Smooth muscle cell (in vitro differentiated cells): ENCODE results near the gene FCHO2. TPM values are rescaled to one million over a fixed set of nuclear protein-coding genes. Genes with fewer than 3 reads are reported as not detected.

Experiments
- DNase-seq: peaks from one replicate; lab custom pipeline; 2025; ENCODE audit not compliant: unreplicated experiment; lab: John Stamatoyannopoulos, UW
- H2AFZ ChIP-seq: fragments of 200-600 bp; sonication (generic); 2 replicates; pipeline ENCODE4 v1.6.0; 2016; ENCODE audit warnings: antibody characterized with exemption, low read depth, mild to moderate bottlenecking
- H3F3A ChIP-seq: fragments of 200-600 bp; sonication (generic); 2 replicates; pipeline ENCODE4 v1.6.0; 2017; ENCODE audit warnings: antibody characterized with exemption, low read depth
- H3K27ac ChIP-seq: fragments of 200-600 bp; sonication (generic); 2 replicates; pipeline ENCODE4 v1.5.1; 2016; ENCODE audit warnings: low read depth, mild to moderate bottlenecking
- H3K27me3 ChIP-seq: fragments of 200-600 bp; sonication (generic); 2 replicates; pipeline ENCODE4 v1.6.1; 2016; ENCODE audit warnings: low read depth, mild to moderate bottlenecking
- H3K36me3 ChIP-seq: fragments of 200-600 bp; sonication (generic); 2 replicates; pipeline ENCODE4 v1.5.1; 2016; ENCODE audit warnings: low read depth
- H3K4me1 ChIP-seq: fragments of 200-600 bp; sonication (generic); 2 replicates; pipeline ENCODE4 v1.5.1; 2016; ENCODE audit warnings: low read depth
- H3K4me2 ChIP-seq: fragments of 200-600 bp; sonication (generic); 2 replicates; pipeline ENCODE4 v1.6.0; 2016; ENCODE audit warnings: mild to moderate bottlenecking
- H3K4me3 ChIP-seq: fragments of 200-600 bp; sonication (generic); 2 replicates; pipeline ENCODE4 v1.5.1; 2016; ENCODE audit warnings: mild to moderate bottlenecking
- H3K79me2 ChIP-seq: fragments of 200-600 bp; sonication (generic); 2 replicates; pipeline ENCODE4 v1.6.0; 2016; ENCODE audit warnings: low read depth, mild to moderate bottlenecking
- H3K9ac ChIP-seq: fragments of 200-600 bp; sonication (generic); 2 replicates; pipeline ENCODE4 v1.6.0; 2016; ENCODE audit warnings: low read depth
- H3K9me3 ChIP-seq: fragments of 200-600 bp; sonication (generic); replicated peaks from 2 replicates; pipeline ENCODE4 v1.5.1; 2016; ENCODE audit warnings: low read depth
- H4K20me1 ChIP-seq: fragments of 200-600 bp; sonication (generic); 2 replicates; pipeline ENCODE4 v1.6.0; 2016; ENCODE audit warnings: low read depth
- WGBS: methylation state at CpG from one replicate; pipeline ENCODE4 v1.1.7; 2016; ENCODE audit warnings: low lambda C conversion rate; 5-methylcytosine and 5-hydroxymethylcytosine counted together
- polyA plus RNA-seq: library from polyadenylated mRNA; unstranded; fragments of >200 nt; fragmentation: Nextera tagmentation; extraction: Ambion mirVana; gene quantifications from 2 replicates; pipeline ENCODE4 v1.2.1, GENCODE V29; 2016
- total RNA-seq: library from RNA; depleted of rRNA; stranded (reverse); fragments of >200 nt; gene quantifications from 2 replicates; pipeline ENCODE4 v1.2.3, GENCODE V29; 2014
- TF ChIP-seq, protein P1 (sequence below): fragments of 200-600 bp; sonication (generic); IDR thresholded peaks from 2 replicates; pipeline ENCODE4 v1.5.1; 2017; ENCODE audit warnings: borderline replicate concordance, mild to moderate bottlenecking, antibody characterized with exemption; ENCODE audit not compliant: insufficient read depth, poor library complexity, severe bottlenecking

The FCHO2 gene
- total and polyA plus RNA-seq, 2 experiments from 2014 or later, result 4.9 to 27.8 TPM

DNA sequence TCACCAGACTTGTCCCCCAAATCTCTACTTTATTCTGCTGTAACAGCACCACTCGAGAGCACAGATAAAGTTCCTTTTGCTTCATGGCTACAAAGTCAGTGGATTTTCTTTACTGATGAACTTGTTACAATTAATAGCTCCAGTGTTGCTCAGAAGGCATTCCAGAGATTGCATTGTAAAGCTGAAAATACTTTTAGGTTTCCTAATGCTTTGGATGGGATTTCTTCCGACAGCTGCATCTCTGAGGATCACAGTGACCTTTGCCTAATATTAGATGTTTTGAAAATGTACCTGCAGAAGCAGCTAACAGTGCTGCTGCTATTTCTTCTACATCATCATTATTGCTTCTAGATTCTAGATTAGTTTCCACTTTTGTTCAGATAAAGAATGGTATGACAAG is 105.8 kb downstream of the FCHO2 start:
- Histone ChIP-seq H3K9ac (no peak overlapping the region), H3K9me3 (no peaks in the 10 kb centered on the region), H2AFZ (no peak overlapping the region), H3K4me1 (no peaks in the 10 kb centered on the region), H3K4me3 (no peak overlapping the region), H3F3A (no peaks in the 10 kb centered on the region), H3K36me3 (no peaks in the 10 kb centered on the region), H4K20me1 (peaks cover 4% of the 10 kb centered on the region), H3K27ac (no peak overlapping the region), H3K79me2 (no peaks in the 10 kb centered on the region), H3K27me3 (no peaks in the 10 kb centered on the region), H3K4me2 (no peak overlapping the region)
- 36% methylated on average over 2 of the region's 2 CpGs for WGBS
- no peak for DNase-seq
- TF ChIP-seq, protein P1, sequence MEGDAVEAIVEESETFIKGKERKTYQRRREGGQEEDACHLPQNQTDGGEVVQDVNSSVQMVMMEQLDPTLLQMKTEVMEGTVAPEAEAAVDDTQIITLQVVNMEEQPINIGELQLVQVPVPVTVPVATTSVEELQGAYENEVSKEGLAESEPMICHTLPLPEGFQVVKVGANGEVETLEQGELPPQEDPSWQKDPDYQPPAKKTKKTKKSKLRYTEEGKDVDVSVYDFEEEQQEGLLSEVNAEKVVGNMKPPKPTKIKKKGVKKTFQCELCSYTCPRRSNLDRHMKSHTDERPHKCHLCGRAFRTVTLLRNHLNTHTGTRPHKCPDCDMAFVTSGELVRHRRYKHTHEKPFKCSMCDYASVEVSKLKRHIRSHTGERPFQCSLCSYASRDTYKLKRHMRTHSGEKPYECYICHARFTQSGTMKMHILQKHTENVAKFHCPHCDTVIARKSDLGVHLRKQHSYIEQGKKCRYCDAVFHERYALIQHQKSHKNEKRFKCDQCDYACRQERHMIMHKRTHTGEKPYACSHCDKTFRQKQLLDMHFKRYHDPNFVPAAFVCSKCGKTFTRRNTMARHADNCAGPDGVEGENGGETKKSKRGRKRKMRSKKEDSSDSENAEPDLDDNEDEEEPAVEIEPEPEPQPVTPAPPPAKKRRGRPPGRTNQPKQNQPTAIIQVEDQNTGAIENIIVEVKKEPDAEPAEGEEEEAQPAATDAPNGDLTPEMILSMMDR, result no peak

- 78% methylated on average over 2 of the region's 2 CpGs for WGBS
- no peaks in the 10 kb centered on the region for H3K36me3 ChIP-seq
- no peaks in the 10 kb centered on the region for H3K4me1 ChIP-seq
- TF ChIP-seq, protein P1, result no peak
- H3K9ac ChIP-seq, result no peak overlapping the region
- no peak overlapping the region for H3K4me2 ChIP-seq
- no peak for DNase-seq
- H3K9me3 ChIP-seq, result no peaks in the 10 kb centered on the region
- H3F3A ChIP-seq, result no peaks in the 10 kb centered on the region
- no peak overlapping the region for H3K27ac ChIP-seq
- no peaks in the 10 kb centered on the region for H4K20me1 ChIP-seq
- H3K4me3 ChIP-seq, result no peak overlapping the region
- no peak overlapping the region for H2AFZ ChIP-seq
- no peaks in the 10 kb centered on the region for H3K27me3 ChIP-seq
- no peaks in the 10 kb centered on the region for H3K79me2 ChIP-seq
These were observed 110.6 kb downstream of the FCHO2 start for GRCh38 chr5:73066466-73066865.

DNA sequence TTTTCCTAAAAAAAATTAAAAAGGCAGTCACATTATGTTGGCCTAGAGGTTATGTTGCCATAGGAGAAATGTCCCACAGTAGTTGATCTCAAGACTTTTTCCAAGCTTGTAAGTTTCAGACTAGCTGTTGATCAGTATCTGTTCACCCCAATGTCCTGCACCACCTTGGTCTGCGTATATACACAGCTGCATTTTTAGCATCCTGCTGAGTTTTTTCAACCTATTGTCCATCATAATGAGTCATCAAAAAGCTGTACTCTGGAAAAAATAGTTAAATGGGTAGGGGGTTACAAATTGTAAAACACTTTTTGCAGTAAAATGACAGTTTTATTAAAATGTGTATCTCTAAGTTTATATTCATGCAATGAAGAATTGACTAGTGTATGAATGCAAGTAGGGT is 111.4 kb downstream of the FCHO2 start:
- 91% methylated on average over 1 of the region's 1 CpG for WGBS
- Histone ChIP-seq H3K36me3 (no peaks in the 10 kb centered on the region), H4K20me1 (no peaks in the 10 kb centered on the region), H3K4me1 (no peaks in the 10 kb centered on the region), H3K4me2 (no peak overlapping the region), H3K27me3 (no peaks in the 10 kb centered on the region), H3K9me3 (no peaks in the 10 kb centered on the region), H3K27ac (no peak overlapping the region), H3K79me2 (no peaks in the 10 kb centered on the region), H2AFZ (no peak overlapping the region), H3K9ac (no peak overlapping the region), H3F3A (no peaks in the 10 kb centered on the region), H3K4me3 (no peak overlapping the region)
- TF ChIP-seq, protein P1, result no peak
- DNase-seq, result no peak

- Histone ChIP-seq H3K4me2 (no peak overlapping the region), H4K20me1 (no peaks in the 10 kb centered on the region), H3K4me3 (no peak overlapping the region), H3K27me3 (no peaks in the 10 kb centered on the region), H3K4me1 (no peaks in the 10 kb centered on the region), H2AFZ (no peak overlapping the region), H3F3A (no peaks in the 10 kb centered on the region), H3K79me2 (no peaks in the 10 kb centered on the region), H3K9me3 (no peaks in the 10 kb centered on the region), H3K36me3 (peaks cover 6% of the 10 kb centered on the region), H3K9ac (no peak overlapping the region), H3K27ac (no peak overlapping the region)
- no peak for DNase-seq
- TF ChIP-seq, protein P1, result no peak
- 97% methylated on average over 4 of the region's 4 CpGs for WGBS
These were observed 125.3 kb downstream of the FCHO2 start for GRCh38 chr5:73081093-73081492.
